Skeletal muscle tissue (tissue), 1 donor: Measurements from ENCODE around the gene PRAMEF12. TPM values are rescaled to one million over a fixed set of nuclear protein-coding genes. Genes with fewer than 3 reads are reported as not detected.

Experiments used
- total RNA-seq: library from RNA; depleted of rRNA; stranded (reverse); fragments of >200 nt; gene quantifications from one replicate; pipeline ENCODE4 v1.2.3, GENCODE V29; 2014

The PRAMEF12 gene
- total RNA-seq, 1 donor from 2014 or later: not detected

Other genes starting within 250 kb of the PRAMEF12 start
- gene DHRS3, start 155.5 kb upstream of the PRAMEF12 start, total RNA-seq: 37.6 TPM
- not detected for gene AADACL4, start 129.7 kb upstream of the PRAMEF12 start, total RNA-seq
- not detected for gene AADACL3, start 57.6 kb upstream of the PRAMEF12 start, total RNA-seq
- under 0.01 TPM for gene CFAP107, start 27.5 kb upstream of the PRAMEF12 start, total RNA-seq
- gene PRAMEF1, start 17.7 kb downstream of the PRAMEF12 start, total RNA-seq: not detected
- gene PRAMEF11, start 57.7 kb downstream of the PRAMEF12 start, total RNA-seq: not detected
- not detected for gene HNRNPCL1, start 75.0 kb downstream of the PRAMEF12 start, total RNA-seq
- gene PRAMEF2, start 83.3 kb downstream of the PRAMEF12 start, total RNA-seq: not detected
- not detected for gene PRAMEF4, start 112.5 kb downstream of the PRAMEF12 start, total RNA-seq
- gene PRAMEF10, start 124.5 kb downstream of the PRAMEF12 start, total RNA-seq: not detected
- gene PRAMEF7, start 142.9 kb downstream of the PRAMEF12 start, total RNA-seq: not detected
- not detected for gene PRAMEF6, start 173.8 kb downstream of the PRAMEF12 start, total RNA-seq